HCT116 (cell line): ENCODE data around the gene TFF2. TPM values are rescaled to one million over a fixed set of nuclear protein-coding genes. Genes with fewer than 3 reads are reported as not detected.

Experiments used
- ATAC-seq: fragments of 200-7000 bp; cut with Tn5 transposase; 2 replicates; pipeline ENCODE4 v1.9.1; 2020; ENCODE audit warnings: mild to moderate bottlenecking, moderate library complexity
- BruUV-seq: library from RNA; stranded (reverse); fragments of 400-500 nt; replicated peaks from 2 replicates; lab custom pipeline; 2021; lab: Mats Ljungman, UMichigan
- CTCF ChIA-PET: fragments of 300-600 bp; sonication (Branson Sonifier 250); formaldehyde crosslinking; loops from one replicate; lab custom pipeline; 2021; ENCODE audit warnings: antibody characterized with exemption; lab: Charles Lee
- POLR2A ChIA-PET: fragments of 300-600, 350-600 bp; sonication (Branson Sonifier 250); formaldehyde crosslinking; loops from one replicate; lab custom pipeline; 2021; ENCODE audit warnings: antibody characterized with exemption; lab: Charles Lee
- RAD21 ChIA-PET, 2 experiments: fragments of 300-600 bp; sonication (Branson Sonifier 250); formaldehyde crosslinking; loops; one replicate each; lab custom pipeline; 2023; ENCODE audit warnings: low total read pairs in 2 of 2; ENCODE audit not compliant: uncharacterized antibody in 2 of 2, unreplicated experiment in 2 of 2, low non-redundant PET in 1 of 2; lab: Charles Lee
- DNase-seq: peaks from one replicate; pipeline ENCODE4 v3.0.0-alpha.2; 2010; ENCODE audit warnings: low read depth, low spot score
- H2AFZ ChIP-seq: fragments of 200-600 bp; shearing (Covaris generic), sonication (generic); 2 replicates; pipeline ENCODE4 v1.6.1; 2017; ENCODE audit warnings: low read depth, mixed run types, mixed read lengths, antibody characterized with exemption, low read length; ENCODE audit not compliant: poor library complexity, severe bottlenecking
- H3K27ac ChIP-seq: 2 replicates; pipeline ENCODE4 v1.5.1; 2012; ENCODE audit warnings: low read depth, low read length
- H3K27me3 ChIP-seq: fragments of 200-600 bp; sonication (generic); 2 replicates; pipeline ENCODE4 v1.6.1; 2016; ENCODE audit warnings: mixed run types, low read length, mixed read lengths; ENCODE audit not compliant: insufficient read depth
- H3K36me3 ChIP-seq, 2 experiments: fragments of 200-500 bp in 1 of 2; fragments of 200-600 bp in 1 of 2; sonication (Bioruptor generic) in 1 of 2; sonication (generic) in 1 of 2; 2 replicates each; pipeline versions ENCODE4 v1.5.1 to v1.6.1; 2014 to 2016; ENCODE audit warnings: low read length in 2 of 2, inconsistent platforms in 1 of 2, mixed read lengths in 1 of 2, mixed run types in 1 of 2; ENCODE audit not compliant: insufficient read depth in 2 of 2, control insufficient read depth in 1 of 2
- H3K4me1 ChIP-seq, 2 experiments: fragments of 200-600 bp in 1 of 2; sonication (generic) in 1 of 2; 2 replicates each; pipeline versions ENCODE4 v1.5.1 to v1.6.1; 2012 to 2017; ENCODE audit warnings: low read length in 2 of 2, inconsistent platforms in 1 of 2, mild to moderate bottlenecking in 1 of 2, mixed read lengths in 1 of 2, mixed run types in 1 of 2, moderate library complexity in 1 of 2; ENCODE audit not compliant: insufficient read depth in 2 of 2, control insufficient read depth in 1 of 2
- H3K4me2 ChIP-seq: fragments of 200-600 bp; sonication (generic); 2 replicates; pipeline ENCODE4 v1.6.1; 2017; ENCODE audit warnings: mixed run types, low read length, mixed read lengths
- H3K4me3 ChIP-seq, 2 experiments: fragments of 200-600 bp in 1 of 2; sonication (generic) in 1 of 2; replicated peaks in 1 of 2; 2 replicates each; pipeline ENCODE4 v1.5.1; 2011 to 2016; ENCODE audit warnings: low read length in 2 of 2, control low read depth in 1 of 2, low read depth in 1 of 2, mild to moderate bottlenecking in 1 of 2, mixed read lengths in 1 of 2, mixed run types in 1 of 2
- H3K79me2 ChIP-seq: fragments of 200-600 bp; sonication (generic); 2 replicates; pipeline ENCODE4 v1.6.1; 2017; ENCODE audit warnings: mild to moderate bottlenecking, mixed run types, low read length, moderate library complexity, mixed read lengths; ENCODE audit not compliant: insufficient read depth
- H3K9ac ChIP-seq: fragments of 200-600 bp; sonication (generic); 2 replicates; pipeline ENCODE4 v1.6.1; 2016; ENCODE audit warnings: low read length, mixed read lengths
- H3K9me2 ChIP-seq: fragments of 200-600 bp; sonication (generic), shearing (Covaris generic); 2 replicates; pipeline ENCODE4 v1.6.1; 2017; ENCODE audit warnings: mixed run types, mild to moderate bottlenecking, moderate library complexity; ENCODE audit not compliant: insufficient read depth
- H3K9me3 ChIP-seq, 2 experiments: fragments of 200-500 bp in 1 of 2; fragments of 200-600 bp in 1 of 2; sonication (Bioruptor generic) in 1 of 2; sonication (generic) in 1 of 2; 2 replicates each; pipeline ENCODE4 v1.6.1; 2014 to 2017; ENCODE audit warnings: low read length in 2 of 2, mixed read lengths in 2 of 2, inconsistent platforms in 1 of 2, low read depth in 1 of 2, mild to moderate bottlenecking in 1 of 2, mixed run types in 1 of 2, moderate library complexity in 1 of 2; ENCODE audit not compliant: control insufficient read depth in 1 of 2, insufficient read depth in 1 of 2
- H4K20me1 ChIP-seq: fragments of 200-600 bp; sonication (generic), shearing (Covaris generic); 2 replicates; pipeline ENCODE4 v1.6.1; 2017; ENCODE audit warnings: mixed run types, mild to moderate bottlenecking, moderate library complexity; ENCODE audit not compliant: insufficient read depth
- CBX3 ChIP-seq: IDR thresholded peaks from 2 replicates; pipeline ENCODE4 v1.6.1; 2012; ENCODE audit warnings: low read depth
- EZH2 ChIP-seq: fragments of 200-600 bp; sonication (generic); IDR thresholded peaks from 2 replicates; pipeline ENCODE4 v1.6.1; 2017; ENCODE audit warnings: antibody characterized with exemption, mixed run types
- EZH2phosphoT487 ChIP-seq: fragments of 200-600 bp; IDR thresholded peaks from 2 replicates; pipeline ENCODE4 v1.6.1; 2018; ENCODE audit warnings: antibody characterized with exemption, borderline replicate concordance
- JUND ChIP-seq: IDR thresholded peaks from 2 replicates; pipeline ENCODE4 v1.6.1; 2012
- MAX ChIP-seq: IDR thresholded peaks from 2 replicates; pipeline ENCODE4 v1.6.1; 2012
- SP1 ChIP-seq: IDR thresholded peaks from 2 replicates; pipeline ENCODE4 v1.6.1; 2012; ENCODE audit warnings: low read depth
- SRF ChIP-seq: IDR thresholded peaks from 2 replicates; pipeline ENCODE4 v1.6.1; 2012; ENCODE audit warnings: low read depth
- TCF7L2 ChIP-seq: IDR thresholded peaks from 2 replicates; pipeline ENCODE4 v1.7.0; 2011; ENCODE audit warnings: borderline replicate concordance, inconsistent platforms; ENCODE audit not compliant: insufficient read depth, insufficient read length; ENCODE audit errors: extremely low read depth
- ZFX ChIP-seq: fragments of 450-650 bp; IDR thresholded peaks from 2 replicates; pipeline ENCODE4 v1.6.1; 2017
- intact Hi-C: fragments of 100-400 bp; cut with micrococcal nuclease; formaldehyde crosslinking; loops from 2 replicates; pipeline ENCODE4 v1.10.0; 2022
- total RNA-seq: library from RNA; stranded (reverse); gene quantifications from one replicate; pipeline ENCODE4 v1.2.1, GENCODE V29; 2021; ENCODE audit not compliant: unreplicated experiment

The TFF2 gene
- total RNA-seq, 1 experiment from 2014 or later: not detected

GRCh38 chr21:42337276-42337675 lies 13.5 kb downstream of the TFF2 start:
- no peak for DNase-seq
- H4K20me1 ChIP-seq: no peaks in the 10 kb centered on the region
- TF ChIP-seq JUND (no peak), ZFX (no peak), SRF (no peak), SP1 (no peak), EZH2phosphoT487 (no peak)
- no peak overlapping the region for H3K27ac ChIP-seq
- no peaks in the 10 kb centered on the region for H3K36me3 ChIP-seq
- no peak overlapping the region for H2AFZ ChIP-seq
- H3K4me2 ChIP-seq: peak overlapping the region; percentile 11; the same call in 1 of the 2 replicates
- H3K9me2 ChIP-seq: no peaks in the 10 kb centered on the region
- H3K79me2 ChIP-seq: no peaks in the 10 kb centered on the region
- RAD21 ChIA-PET: interaction anchor here in 1 of 2 experiments (0.6 kb wide), 1 partner anchor 63 kb away, joined by 3 read pairs; no protein-coding TSS in a partner anchor
- ATAC-seq: no peak
- no peak overlapping the region for H3K9ac ChIP-seq
- CTCF ChIA-PET: interaction anchor here (0.9 to 1.8 kb wide), 4 partner anchors 27 to 192 kb away, joined by 3 to 8 read pairs (median 5); no protein-coding TSS in a partner anchor
- peaks cover 0 to 10% of the 10 kb centered on the region in 2 experiments; a peak in 3 of 4 replicates for H3K4me1 ChIP-seq
- H3K9me3 ChIP-seq: no peaks in the 10 kb centered on the region
- BruUV-seq: no TSS peak
- H3K4me3 ChIP-seq: no peak overlapping the region
- H3K27me3 ChIP-seq: no peaks in the 10 kb centered on the region
- POLR2A ChIA-PET: no interaction called here
- intact Hi-C loops: loop anchor here (10.0 kb wide), 1 partner anchor 118 kb away; no protein-coding TSS in a partner anchor

- RAD21 ChIA-PET: no interaction called here
- DNase-seq: no peak
- Histone ChIP-seq H2AFZ (peak overlapping the region; percentile 73), H3K4me2 (peak overlapping the region; percentile 70), H3K27me3 (no peaks in the 10 kb centered on the region), H4K20me1 (no peaks in the 10 kb centered on the region), H3K79me2 (no peaks in the 10 kb centered on the region), H3K4me1 (peaks cover 0 to 10% of the 10 kb centered on the region in 2 experiments; a peak in 3 of 4 replicates), H3K9ac (peak overlapping the region; percentile 19; the same call in 1 of the 2 replicates), H3K4me3 (peak overlapping the region; percentile 21 to 38), H3K9me3 (no peaks in the 10 kb centered on the region), H3K27ac (no peak overlapping the region), H3K9me2 (no peaks in the 10 kb centered on the region), H3K36me3 (no peaks in the 10 kb centered on the region)
- POLR2A ChIA-PET: interaction anchor here (0.7 kb wide), 1 partner anchor 11 kb away, joined by 4 read pairs; no protein-coding TSS in a partner anchor
- no TSS peak for BruUV-seq
- CTCF ChIA-PET: interaction anchor here (0.7 to 1.3 kb wide), 5 partner anchors 25 to 191 kb away, joined by 3 to 6 read pairs (median 3); no protein-coding TSS in a partner anchor
- intact Hi-C loops: loop anchor here (10.0 kb wide), 1 partner anchor 119 kb away; no protein-coding TSS in a partner anchor
- ATAC-seq: peak; percentile 69
- TF ChIP-seq EZH2 (no peak), CBX3 (no peak), MAX (0 out of 2 replicates have a peak, but pooled peaks have one; percentile 19), TCF7L2 (no peak), SRF (no peak)
Observed at GRCh38 chr21:42336054-42336453, 14.7 kb downstream of the TFF2 start.
